NOMO-1 (cell line): ENCODE data around the gene UBE4A.

Experiments
- DNase-seq, 2 experiments: peaks; one replicate each; lab custom pipeline; 2025; ENCODE audit not compliant: unreplicated experiment in 2 of 2; lab: John Stamatoyannopoulos, UW

The UBE4A gene

DNA sequence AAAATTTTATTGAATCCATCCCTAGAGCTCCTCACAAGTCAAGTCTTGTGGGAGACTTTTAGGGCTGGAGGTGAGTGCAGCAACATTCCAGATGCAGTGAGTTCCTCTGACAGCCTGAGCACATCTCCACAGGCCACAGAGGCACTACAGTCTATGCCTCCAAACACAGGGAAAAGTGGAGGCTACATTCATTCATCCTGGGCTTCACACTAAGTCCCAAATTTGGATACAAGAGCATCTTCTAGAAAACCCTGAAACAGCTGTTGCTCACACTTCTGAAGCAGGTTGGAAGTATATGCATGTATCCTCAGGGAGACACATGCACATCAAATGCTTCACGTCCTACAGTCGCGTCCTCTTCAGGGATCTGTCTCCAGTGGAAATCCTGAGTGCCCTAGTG, 18.1 kb upstream of the UBE4A start:
- no peak for DNase-seq

GRCh38 chr11:118341815-118342489, 17.4 kb upstream of the UBE4A start:
- DNase-seq: no peak

DNA sequence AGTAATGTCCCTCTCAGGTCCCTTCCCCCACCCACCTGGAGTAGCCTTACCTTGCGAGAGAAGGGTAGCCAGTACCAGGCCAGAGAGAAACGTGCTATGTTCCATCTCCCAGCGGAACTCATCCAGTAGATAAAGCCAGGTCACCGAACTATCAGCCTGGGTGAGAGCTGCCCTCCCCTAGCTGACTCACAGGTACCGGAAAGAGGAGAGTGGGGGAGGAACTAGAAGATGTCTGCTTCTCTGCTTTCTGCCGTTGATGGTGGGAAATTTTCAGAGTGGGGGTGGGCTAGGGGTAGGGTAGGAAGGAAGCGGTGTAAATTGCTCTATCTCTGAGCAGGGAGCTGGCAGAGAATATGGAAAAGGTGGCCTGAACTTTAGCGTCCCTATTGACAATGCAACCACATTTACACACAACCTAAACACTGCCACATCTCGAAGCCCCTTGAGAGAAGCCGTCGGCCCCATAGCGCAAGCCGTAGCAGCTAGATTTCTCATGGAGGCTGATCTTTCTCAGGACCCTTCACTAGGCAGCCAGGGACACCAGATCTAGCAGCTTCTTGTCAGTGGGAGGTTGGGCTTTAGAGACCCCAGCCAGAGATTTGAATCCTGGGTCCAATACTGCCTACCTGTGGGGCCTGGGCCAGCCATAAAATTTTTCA, 16.8 kb upstream of the UBE4A start, which contains the start of gene CD3D:
Gene CD3D, minus strand, starts transcription at position 203 of the 659 bp plus-strand sequence. Its CDS starts 98 bp downstream, at position 105.
- DNase-seq: no peak

- no peak for DNase-seq
Observed at GRCh38 chr11:118343248-118343647, 16.2 kb upstream of the UBE4A start.

DNA sequence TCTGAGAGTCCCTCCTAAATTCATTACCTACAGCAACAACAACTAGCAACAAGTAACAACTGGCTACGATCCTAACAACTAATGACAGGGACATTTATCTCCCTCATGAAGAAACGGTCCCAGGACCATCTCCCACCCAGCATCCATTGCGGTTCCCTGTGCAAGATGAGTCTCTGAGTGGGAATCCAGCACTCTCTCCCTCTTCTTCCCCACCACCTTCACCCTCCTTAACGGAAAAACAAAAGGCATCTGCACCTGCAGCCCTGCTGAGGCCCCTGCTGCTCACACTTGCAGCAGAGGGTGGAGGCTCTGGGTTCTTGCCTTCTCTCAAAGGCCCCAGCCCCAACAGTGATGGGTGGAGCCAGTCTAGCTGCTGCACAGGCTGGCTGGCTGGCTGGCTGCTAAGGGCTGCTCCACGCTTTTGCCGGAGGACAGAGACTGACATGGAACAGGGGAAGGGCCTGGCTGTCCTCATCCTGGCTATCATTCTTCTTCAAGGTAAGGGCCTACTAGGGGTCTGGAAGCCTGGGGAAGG, 15.4 kb upstream of the UBE4A start, which contains the start of gene CD3G:
Gene CD3G, plus strand, starts transcription at position 364 of the 535 bp plus-strand sequence. Its CDS starts 80 bp downstream, at position 444.
- no peak for DNase-seq

DNA sequence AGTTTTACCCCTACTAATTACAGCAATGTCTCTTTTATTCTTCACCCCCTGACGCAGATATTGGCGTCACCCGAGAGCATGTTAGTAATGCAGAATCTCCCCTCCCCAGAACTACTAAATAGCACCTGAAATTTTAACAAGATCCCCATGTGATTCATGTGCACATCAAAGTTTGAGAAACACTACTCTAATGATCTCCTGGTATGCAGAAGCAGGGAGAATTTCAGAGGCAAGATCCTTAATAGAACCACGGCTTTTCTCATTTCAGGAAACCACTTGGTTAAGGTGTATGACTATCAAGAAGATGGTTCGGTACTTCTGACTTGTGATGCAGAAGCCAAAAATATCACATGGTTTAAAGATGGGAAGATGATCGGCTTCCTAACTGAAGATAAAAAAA, 9.9 kb upstream of the UBE4A start:
- DNase-seq: no peak

DNA sequence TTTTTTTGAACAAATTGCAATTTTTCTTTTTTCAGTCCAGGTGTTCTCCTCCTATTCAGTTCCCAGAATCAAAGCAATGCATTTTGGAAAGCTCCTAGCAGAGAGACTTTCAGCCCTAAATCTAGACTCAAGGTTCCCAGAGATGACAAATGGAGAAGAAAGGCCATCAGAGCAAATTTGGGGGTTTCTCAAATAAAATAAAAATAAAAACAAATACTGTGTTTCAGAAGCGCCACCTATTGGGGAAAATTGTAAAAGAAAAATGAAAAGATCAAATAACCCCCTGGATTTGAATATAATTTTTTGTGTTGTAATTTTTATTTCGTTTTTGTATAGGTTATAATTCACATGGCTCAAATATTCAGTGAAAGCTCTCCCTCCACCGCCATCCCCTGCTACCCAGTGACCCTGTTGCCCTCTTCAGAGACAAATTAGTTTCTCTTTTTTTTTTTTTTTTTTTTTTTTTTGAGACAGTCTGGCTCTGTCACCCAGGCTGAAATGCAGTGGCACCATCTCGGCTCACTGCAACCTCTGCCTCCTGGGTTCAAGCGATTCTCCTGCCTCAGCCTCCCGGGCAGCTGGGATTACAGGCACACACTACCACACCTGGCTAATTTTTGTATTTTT, 6.2 kb upstream of the UBE4A start:
- peak in 1 of 2 experiments; percentile 3 for DNase-seq

DNA sequence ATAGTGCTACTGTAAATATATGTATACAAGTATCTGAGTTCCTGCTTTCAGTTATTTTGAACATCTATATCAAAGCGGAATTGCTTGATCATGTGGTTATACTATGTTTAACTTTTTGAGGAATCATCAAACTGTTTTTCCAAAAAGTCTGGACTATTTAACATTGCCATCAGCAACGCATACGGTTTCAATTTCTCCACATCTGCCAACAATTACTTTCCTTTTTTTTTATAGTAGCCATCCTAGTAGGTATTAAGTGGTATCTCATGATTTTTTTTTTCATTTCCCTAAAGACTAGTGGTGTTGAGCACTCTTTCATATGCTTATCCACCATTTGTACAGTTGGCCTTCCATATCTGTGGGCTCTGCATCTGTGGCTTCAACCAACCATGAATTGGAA, 1.3 kb upstream of the UBE4A start:
- DNase-seq: no peak

- DNase-seq: no peak
Observed at GRCh38 chr11:118364956-118365615, 5.7 kb downstream of the UBE4A start.

- no peak for DNase-seq
Observed at GRCh38 chr11:118366287-118366686, 6.9 kb downstream of the UBE4A start.

GRCh38 chr11:118370774-118371173, 11.4 kb downstream of the UBE4A start:
- no peak for DNase-seq

DNA sequence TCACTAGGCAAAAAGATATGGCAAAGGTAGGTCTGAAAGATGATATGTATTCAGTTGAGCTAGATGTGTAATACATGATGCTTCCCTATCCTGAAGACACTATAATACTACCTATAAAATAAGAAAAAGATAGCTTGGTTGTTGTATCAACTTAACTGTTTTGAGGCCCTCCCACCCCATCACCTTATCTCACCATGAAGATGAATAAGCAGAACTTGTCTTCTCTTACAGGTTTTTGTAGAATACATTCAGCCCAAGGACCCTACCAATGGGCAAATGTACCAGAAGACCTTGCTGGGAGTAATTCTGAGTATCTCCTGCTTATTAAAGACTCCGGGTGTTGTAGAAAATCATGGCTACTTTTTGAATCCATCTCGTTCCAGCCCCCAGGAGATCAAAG, 13.9 kb downstream of the UBE4A start:
- DNase-seq: no peak

- DNase-seq: no peak
Observed at GRCh38 chr11:118373871-118374270, 14.5 kb downstream of the UBE4A start.

- DNase-seq: no peak
Observed at GRCh38 chr11:118374729-118375128, 15.3 kb downstream of the UBE4A start.

GRCh38 chr11:118375978-118376377, 16.6 kb downstream of the UBE4A start:
- no peak for DNase-seq

GRCh38 chr11:118379497-118379896, 20.1 kb downstream of the UBE4A start:
- DNase-seq: no peak

- DNase-seq: no peak
Observed at GRCh38 chr11:118380571-118380970, 21.2 kb downstream of the UBE4A start.

DNA sequence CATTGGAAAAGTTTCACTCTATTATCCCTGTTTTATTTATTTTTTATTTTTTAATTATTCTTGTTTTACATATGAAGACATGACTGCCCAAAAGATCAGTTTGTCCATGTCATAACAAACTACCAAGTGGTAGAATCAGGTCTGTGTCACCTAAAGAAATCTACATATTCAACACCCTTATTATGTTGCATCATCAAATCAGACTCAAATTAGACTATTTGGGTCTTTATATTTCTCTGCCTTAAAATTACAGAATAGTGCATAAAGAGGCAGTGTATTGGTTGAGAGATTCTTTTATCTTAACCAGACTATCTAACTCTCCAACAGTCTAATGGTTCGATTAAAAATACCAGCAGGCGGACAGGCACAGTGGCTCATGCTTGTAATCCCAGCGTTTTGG, 23.6 kb downstream of the UBE4A start:
- no peak for DNase-seq

DNA sequence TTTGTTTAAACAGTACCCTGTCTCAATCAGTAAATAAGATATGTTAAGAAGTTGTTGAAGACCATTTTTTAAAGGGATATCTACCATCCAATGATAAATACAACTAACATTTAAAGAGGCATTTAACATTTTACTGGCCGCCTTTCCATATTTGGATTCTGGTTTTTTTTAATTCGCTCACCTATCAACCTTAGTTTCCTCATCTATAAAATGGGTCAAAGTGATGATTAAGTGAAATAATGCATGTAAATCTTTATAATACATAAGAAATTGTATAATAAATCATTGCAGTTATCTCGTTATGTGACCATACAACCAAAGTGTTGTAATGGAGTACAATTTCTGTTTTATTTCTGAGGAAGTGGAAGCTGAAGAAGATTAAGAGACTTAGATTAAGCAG, 24.3 kb downstream of the UBE4A start:
- DNase-seq: no peak

- no peak for DNase-seq
Observed at GRCh38 chr11:118396097-118396501, 36.7 kb downstream of the UBE4A start.

GRCh38 chr11:118397448-118397847, 38.0 kb downstream of the UBE4A start:
- no peak for DNase-seq
